WTC11 (cell line): Measurements from ENCODE around the gene ECD.

ENCODE experiments used
- CREB1 ChIP-seq: sonication (generic); formaldehyde crosslinking; IDR thresholded peaks from 2 replicates; pipeline ENCODE4 v1.8.0; 2023; ENCODE audit warnings: mild to moderate bottlenecking, missing genetic modification reagents
- CREM ChIP-seq: sonication (generic); formaldehyde crosslinking; IDR thresholded peaks from 2 replicates; pipeline ENCODE4 v1.8.1; 2022; ENCODE audit warnings: mild to moderate bottlenecking, missing genetic modification reagents, moderate library complexity
- ETV6 ChIP-seq: sonication (generic); formaldehyde crosslinking; IDR thresholded peaks from 2 replicates; pipeline ENCODE4 v1.8.1; 2022; ENCODE audit warnings: mild to moderate bottlenecking, missing genetic modification reagents
- HMGA2 ChIP-seq: fragments of 250-450 bp; sonication (Bioruptor Pico); IDR thresholded peaks from 2 replicates; pipeline ENCODE4 v1.4.0; 2021; ENCODE audit warnings: mild to moderate bottlenecking, moderate library complexity
- JUN ChIP-seq: sonication (generic); formaldehyde crosslinking; IDR thresholded peaks from 2 replicates; pipeline ENCODE4 v1.8.0; 2023; ENCODE audit warnings: mild to moderate bottlenecking, missing genetic modification reagents
- NR1H2 ChIP-seq: sonication (generic); formaldehyde crosslinking; IDR thresholded peaks from 2 replicates; pipeline ENCODE4 v1.9.0; 2021; ENCODE audit warnings: mild to moderate bottlenecking, moderate library complexity, missing genetic modification reagents
- SMAD3 ChIP-seq: sonication (generic); formaldehyde crosslinking; IDR thresholded peaks from 2 replicates; pipeline ENCODE4 v1.8.0; 2022; ENCODE audit warnings: missing genetic modification reagents, mild to moderate bottlenecking, borderline replicate concordance
- SP1 ChIP-seq: sonication (generic); formaldehyde crosslinking; conservative IDR thresholded peaks from 2 replicates; pipeline ENCODE4 v1.8.1; 2022; ENCODE audit warnings: missing genetic modification reagents
- TEAD4 ChIP-seq: sonication (generic); formaldehyde crosslinking; IDR thresholded peaks from 2 replicates; pipeline ENCODE4 v1.8.0; 2022; ENCODE audit warnings: mild to moderate bottlenecking, missing genetic modification reagents
- TP53 ChIP-seq: sonication (generic); formaldehyde crosslinking; IDR thresholded peaks from 2 replicates; pipeline ENCODE4 v1.8.1; 2023; ENCODE audit warnings: mild to moderate bottlenecking, missing genetic modification reagents
- TF ChIP-seq, protein P1 (sequence below): sonication (generic); formaldehyde crosslinking; IDR thresholded peaks from 2 replicates; pipeline ENCODE4 v1.8.0; 2023; ENCODE audit warnings: missing genetic modification reagents, mild to moderate bottlenecking, borderline replicate concordance
- TF ChIP-seq, protein P2 (sequence below): fragments of 200-600 bp; IDR thresholded peaks from 2 replicates; pipeline ENCODE4 v1.8.0; 2022; ENCODE audit warnings: antibody characterized with exemption
- TF ChIP-seq, protein P3 (sequence below): sonication (generic); formaldehyde crosslinking; conservative IDR thresholded peaks from 2 replicates; pipeline ENCODE4 v1.8.1; 2022; ENCODE audit warnings: mild to moderate bottlenecking, missing genetic modification reagents

DNA sequence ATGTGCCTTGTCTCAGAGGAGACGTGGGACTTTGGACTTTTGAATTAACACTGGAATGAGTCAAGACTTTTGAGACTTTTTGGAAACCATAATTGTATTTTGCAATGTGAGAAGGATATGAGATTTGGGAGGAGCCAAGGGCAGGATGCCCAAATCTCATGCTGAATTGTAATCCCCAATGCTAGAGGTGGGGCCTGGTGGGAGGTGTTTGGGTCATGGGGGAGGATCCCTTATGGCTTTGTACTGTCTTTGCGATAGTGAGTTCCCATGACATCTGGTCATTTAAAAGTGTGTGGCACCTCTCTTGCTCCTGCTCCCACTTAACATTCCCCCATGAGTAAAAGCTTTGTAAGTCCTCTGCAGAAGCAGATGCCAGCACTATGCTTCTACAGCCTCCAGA is 40.1 kb upstream of the ECD start:
- no peak for TF ChIP-seq JUN (CRISPR knock-in tag)
- TF ChIP-seq CREM = no peak
- no peak for TF ChIP-seq CREB1 (CRISPR knock-in tag)
- TF ChIP-seq, protein P1, sequence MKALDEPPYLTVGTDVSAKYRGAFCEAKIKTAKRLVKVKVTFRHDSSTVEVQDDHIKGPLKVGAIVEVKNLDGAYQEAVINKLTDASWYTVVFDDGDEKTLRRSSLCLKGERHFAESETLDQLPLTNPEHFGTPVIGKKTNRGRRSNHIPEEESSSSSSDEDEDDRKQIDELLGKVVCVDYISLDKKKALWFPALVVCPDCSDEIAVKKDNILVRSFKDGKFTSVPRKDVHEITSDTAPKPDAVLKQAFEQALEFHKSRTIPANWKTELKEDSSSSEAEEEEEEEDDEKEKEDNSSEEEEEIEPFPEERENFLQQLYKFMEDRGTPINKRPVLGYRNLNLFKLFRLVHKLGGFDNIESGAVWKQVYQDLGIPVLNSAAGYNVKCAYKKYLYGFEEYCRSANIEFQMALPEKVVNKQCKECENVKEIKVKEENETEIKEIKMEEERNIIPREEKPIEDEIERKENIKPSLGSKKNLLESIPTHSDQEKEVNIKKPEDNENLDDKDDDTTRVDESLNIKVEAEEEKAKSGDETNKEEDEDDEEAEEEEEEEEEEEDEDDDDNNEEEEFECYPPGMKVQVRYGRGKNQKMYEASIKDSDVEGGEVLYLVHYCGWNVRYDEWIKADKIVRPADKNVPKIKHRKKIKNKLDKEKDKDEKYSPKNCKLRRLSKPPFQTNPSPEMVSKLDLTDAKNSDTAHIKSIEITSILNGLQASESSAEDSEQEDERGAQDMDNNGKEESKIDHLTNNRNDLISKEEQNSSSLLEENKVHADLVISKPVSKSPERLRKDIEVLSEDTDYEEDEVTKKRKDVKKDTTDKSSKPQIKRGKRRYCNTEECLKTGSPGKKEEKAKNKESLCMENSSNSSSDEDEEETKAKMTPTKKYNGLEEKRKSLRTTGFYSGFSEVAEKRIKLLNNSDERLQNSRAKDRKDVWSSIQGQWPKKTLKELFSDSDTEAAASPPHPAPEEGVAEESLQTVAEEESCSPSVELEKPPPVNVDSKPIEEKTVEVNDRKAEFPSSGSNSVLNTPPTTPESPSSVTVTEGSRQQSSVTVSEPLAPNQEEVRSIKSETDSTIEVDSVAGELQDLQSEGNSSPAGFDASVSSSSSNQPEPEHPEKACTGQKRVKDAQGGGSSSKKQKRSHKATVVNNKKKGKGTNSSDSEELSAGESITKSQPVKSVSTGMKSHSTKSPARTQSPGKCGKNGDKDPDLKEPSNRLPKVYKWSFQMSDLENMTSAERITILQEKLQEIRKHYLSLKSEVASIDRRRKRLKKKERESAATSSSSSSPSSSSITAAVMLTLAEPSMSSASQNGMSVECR (CRISPR knock-in tag) = no peak
- no peak for TF ChIP-seq TP53 (CRISPR knock-in tag)
- TF ChIP-seq, protein P2, sequence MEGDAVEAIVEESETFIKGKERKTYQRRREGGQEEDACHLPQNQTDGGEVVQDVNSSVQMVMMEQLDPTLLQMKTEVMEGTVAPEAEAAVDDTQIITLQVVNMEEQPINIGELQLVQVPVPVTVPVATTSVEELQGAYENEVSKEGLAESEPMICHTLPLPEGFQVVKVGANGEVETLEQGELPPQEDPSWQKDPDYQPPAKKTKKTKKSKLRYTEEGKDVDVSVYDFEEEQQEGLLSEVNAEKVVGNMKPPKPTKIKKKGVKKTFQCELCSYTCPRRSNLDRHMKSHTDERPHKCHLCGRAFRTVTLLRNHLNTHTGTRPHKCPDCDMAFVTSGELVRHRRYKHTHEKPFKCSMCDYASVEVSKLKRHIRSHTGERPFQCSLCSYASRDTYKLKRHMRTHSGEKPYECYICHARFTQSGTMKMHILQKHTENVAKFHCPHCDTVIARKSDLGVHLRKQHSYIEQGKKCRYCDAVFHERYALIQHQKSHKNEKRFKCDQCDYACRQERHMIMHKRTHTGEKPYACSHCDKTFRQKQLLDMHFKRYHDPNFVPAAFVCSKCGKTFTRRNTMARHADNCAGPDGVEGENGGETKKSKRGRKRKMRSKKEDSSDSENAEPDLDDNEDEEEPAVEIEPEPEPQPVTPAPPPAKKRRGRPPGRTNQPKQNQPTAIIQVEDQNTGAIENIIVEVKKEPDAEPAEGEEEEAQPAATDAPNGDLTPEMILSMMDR = no peak
- TF ChIP-seq TEAD4 (CRISPR knock-in tag) = no peak
- no peak for TF ChIP-seq HMGA2
- no peak for TF ChIP-seq NR1H2 (CRISPR knock-in tag)
- TF ChIP-seq SP1 = no peak
- no peak for TF ChIP-seq SMAD3 (CRISPR knock-in tag)
- TF ChIP-seq, protein P3, sequence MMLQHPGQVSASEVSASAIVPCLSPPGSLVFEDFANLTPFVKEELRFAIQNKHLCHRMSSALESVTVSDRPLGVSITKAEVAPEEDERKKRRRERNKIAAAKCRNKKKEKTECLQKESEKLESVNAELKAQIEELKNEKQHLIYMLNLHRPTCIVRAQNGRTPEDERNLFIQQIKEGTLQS (CRISPR knock-in tag) = no peak
- no peak for TF ChIP-seq ETV6
